GM18505 (cell line): ENCODE measurements around the gene TCFL5.

Experiments
- ATAC-seq: cut with Tn5 transposase; IDR thresholded peaks from one replicate; pipeline ENCODE4 v1.9.1; 2021; ENCODE audit not compliant: unreplicated experiment
- POLR2A ChIP-seq: IDR thresholded peaks from 4 replicates; pipeline ENCODE4 v1.6.1; 2011; ENCODE audit warnings: borderline replicate concordance; ENCODE audit not compliant: insufficient read depth, insufficient read length; ENCODE audit errors: extremely low read depth

The TCFL5 gene

GRCh38 chr20:62812181-62812906 is 49.3 kb downstream of the TCFL5 start:
- TF ChIP-seq POLR2A = no peak
- ATAC-seq = no peak

- no peak for ATAC-seq
- TF ChIP-seq POLR2A = no peak
Measured at GRCh38 chr20:62811720-62812119, 49.9 kb downstream of the TCFL5 start.

- TF ChIP-seq POLR2A = no peak
- ATAC-seq = no peak
Measured at GRCh38 chr20:62811320-62811719, 50.3 kb downstream of the TCFL5 start.

- no peak for ATAC-seq
Measured at GRCh38 chr20:62809530-62810428, 51.8 kb downstream of the TCFL5 start.

GRCh38 chr20:62808211-62808865 is 53.3 kb downstream of the TCFL5 start:
- TF ChIP-seq POLR2A = no peak
- ATAC-seq = no peak

More at GRCh38 chr20:62809530-62810428, 51.8 kb downstream of the TCFL5 start:
- TF ChIP-seq POLR2A = no peak

GRCh38 chr20:62807444-62808210 is 54.0 kb downstream of the TCFL5 start:
- TF ChIP-seq POLR2A = no peak
- ATAC-seq = no peak

- no peak for TF ChIP-seq POLR2A
- ATAC-seq = no peak
Measured at GRCh38 chr20:62806383-62807050, 55.1 kb downstream of the TCFL5 start.

- ATAC-seq = no peak
- no peak for TF ChIP-seq POLR2A
Measured at GRCh38 chr20:62805711-62806382, 55.8 kb downstream of the TCFL5 start.

GRCh38 chr20:62805155-62805710 is 56.4 kb downstream of the TCFL5 start:
- TF ChIP-seq POLR2A = no peak
- ATAC-seq = no peak

- ATAC-seq = no peak
- peak; percentile 72 for TF ChIP-seq POLR2A
Measured at GRCh38 chr20:62804627-62805154, 56.9 kb downstream of the TCFL5 start, which contains the start of gene OGFR. OGFR (plus strand) TSS chr20:62804835; CDS start chr20:62804860, 25 bp downstream.

- ATAC-seq = no peak
- TF ChIP-seq POLR2A = no peak
Measured at GRCh38 chr20:62804021-62804626, 57.5 kb downstream of the TCFL5 start.
